GM23338 (cell line): ENCODE data around the gene KRTAP1-4.
"Not testable (repeated sequence)": the region's sequence is repeated elsewhere in the genome, so short reads cannot be mapped to it uniquely, and the experiment has no call there.

ENCODE experiments used
- CTCF ChIP-seq, 2 experiments: fragments of 200-600 bp in 1 of 2; sonication (generic) in 1 of 2; conservative IDR thresholded peaks; 2 replicates each; pipeline versions ENCODE4 v1.5.1 to v1.6.1; 2016 to 2017; ENCODE audit warnings: antibody characterized with exemption in 2 of 2, low read depth in 2 of 2, mild to moderate bottlenecking in 2 of 2, moderate library complexity in 1 of 2
- ZNF462 ChIP-seq: fragments of 250-450 bp; sonication (Bioruptor Pico); IDR thresholded peaks from 2 replicates; pipeline ENCODE4 v1.5.0; 2020; ENCODE audit warnings: mild to moderate bottlenecking, moderate library complexity

- TF ChIP-seq CTCF (conservative IDR thresholded peaks at IDR 0.05; ENCODE audit: low read depth in 2 of 2); ZNF462 (CRISPR knock-in tag): not testable (repeated sequence)
Observed at GRCh38 chr17:41065016-41065689, 35.2 kb upstream of the KRTAP1-4 start.
